ENCODE results near the gene DNAJC7.

DNAJC7 gene

GRCh38 chr17:41974658-41975057 lies 42.6 kb downstream of the DNAJC7 start:
- DNase-seq (ENCODE audit: low read depth): no peak

GRCh38 chr17:41974031-41974430 lies 43.2 kb downstream of the DNAJC7 start:
- DNase-seq (ENCODE audit: low read depth): no peak

GRCh38 chr17:41973408-41973811 lies 43.8 kb downstream of the DNAJC7 start:
- DNase-seq (ENCODE audit: low read depth): no peak

- DNase-seq (ENCODE audit: low read depth): no peak
These were observed 44.5 kb downstream of the DNAJC7 start for GRCh38 chr17:41972571-41973407.

- DNase-seq (ENCODE audit: low read depth): no peak
These were observed 45.3 kb downstream of the DNAJC7 start for GRCh38 chr17:41971721-41972523.

GRCh38 chr17:41970901-41971331 lies 46.3 kb downstream of the DNAJC7 start:
- DNase-seq (ENCODE audit: low read depth): no peak

- no peak for DNase-seq (ENCODE audit: low read depth)
These were observed 48.6 kb downstream of the DNAJC7 start for GRCh38 chr17:41968676-41969075.

GRCh38 chr17:41967921-41968578 lies 49.2 kb downstream of the DNAJC7 start:
- DNase-seq (ENCODE audit: low read depth): no peak

- DNase-seq (ENCODE audit: low read depth): no peak
These were observed 49.9 kb downstream of the DNAJC7 start for GRCh38 chr17:41967141-41967920.

- DNase-seq (ENCODE audit: low read depth): peak; percentile 48
These were observed 50.6 kb downstream of the DNAJC7 start, which contains the start of gene CNP for GRCh38 chr17:41966463-41967140. Gene CNP, plus strand, starts transcription at chr17:41966795. Its CDS starts 90 bp downstream, at chr17:41966885.

GRCh38 chr17:41965694-41966462 lies 51.4 kb downstream of the DNAJC7 start:
- DNase-seq (ENCODE audit: low read depth): no peak

GRCh38 chr17:41962768-41963434 lies 54.3 kb downstream of the DNAJC7 start:
- no peak for DNase-seq (ENCODE audit: low read depth)

- DNase-seq (ENCODE audit: low read depth): no peak
These were observed 55.1 kb downstream of the DNAJC7 start for GRCh38 chr17:41962111-41962510.

GRCh38 chr17:41959336-41960095 lies 57.7 kb downstream of the DNAJC7 start:
- DNase-seq (ENCODE audit: low read depth): no peak

- no peak for DNase-seq (ENCODE audit: low read depth)
These were observed 58.3 kb downstream of the DNAJC7 start for GRCh38 chr17:41959030-41959335.

- DNase-seq (ENCODE audit: low read depth): no peak
These were observed 59.3 kb downstream of the DNAJC7 start for GRCh38 chr17:41957869-41958439.

GRCh38 chr17:41957031-41957868 lies 60.0 kb downstream of the DNAJC7 start:
- DNase-seq (ENCODE audit: low read depth): no peak

- no peak for DNase-seq (ENCODE audit: low read depth)
These were observed 60.7 kb downstream of the DNAJC7 start for GRCh38 chr17:41956522-41956921.
